ENCODE measurements around the gene SRA1. TPM values are rescaled to one million over a fixed set of nuclear protein-coding genes. Genes with fewer than 3 reads are reported as not detected.

The SRA1 gene
- total RNA-seq, 1 donor from 2014 or later = 41.2 TPM

- intact Hi-C loops (cut with micrococcal nuclease) = no loop called here
These were observed 5.4 kb downstream of the SRA1 start for GRCh38 chr5:140551872-140552271.

DNA sequence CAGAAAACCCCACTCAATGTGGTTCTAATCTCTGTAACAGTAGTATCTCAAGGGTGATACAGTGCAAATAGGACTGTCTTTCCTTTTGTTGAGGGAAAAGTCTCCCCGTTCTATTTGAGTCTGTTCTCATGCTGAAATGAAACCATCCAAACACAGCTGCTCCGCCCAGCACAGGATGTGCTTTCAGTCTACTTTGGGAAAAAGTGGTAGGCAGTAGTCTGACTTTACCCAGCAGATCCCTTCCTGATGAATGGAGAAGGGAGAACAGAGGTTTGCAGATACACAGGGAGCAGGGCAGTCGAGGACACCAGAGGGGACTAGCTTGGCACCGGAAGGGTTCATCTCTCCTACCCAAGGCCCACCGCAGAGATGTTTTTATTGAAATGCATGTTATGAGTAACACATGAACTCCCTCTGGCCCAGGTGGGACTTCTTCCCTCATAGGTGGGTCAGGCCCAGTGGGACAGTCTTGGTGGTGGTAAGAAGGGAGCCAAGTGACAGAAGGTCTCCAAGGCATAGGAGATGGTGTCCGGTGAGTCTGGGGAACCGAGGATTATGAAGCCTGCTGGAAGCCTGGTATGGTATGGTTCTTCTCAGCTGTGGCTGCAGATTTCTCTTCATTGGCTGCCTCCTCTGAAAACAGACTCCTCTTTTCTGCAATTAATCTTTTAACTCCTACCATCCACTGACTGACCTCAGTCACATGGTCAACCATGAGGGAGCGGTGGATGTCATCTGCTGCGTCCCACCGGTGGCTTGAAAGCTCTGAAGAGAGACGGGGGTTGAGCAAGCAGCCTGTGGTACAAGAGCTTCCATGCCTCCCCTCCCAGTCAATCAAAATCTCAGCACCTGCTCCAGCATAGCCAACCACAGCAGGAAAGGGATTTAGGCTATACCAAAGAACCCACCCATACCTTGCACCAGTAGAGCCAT, 6.9 kb downstream of the SRA1 start:
- intact Hi-C loops (cut with micrococcal nuclease) = no loop called here

GRCh38 chr5:140549237-140550144, 7.8 kb downstream of the SRA1 start:
- intact Hi-C loops (cut with micrococcal nuclease) = loop anchor here (5.0 kb wide), 1 partner anchor 163 kb away; no protein-coding TSS in a partner anchor

DNA sequence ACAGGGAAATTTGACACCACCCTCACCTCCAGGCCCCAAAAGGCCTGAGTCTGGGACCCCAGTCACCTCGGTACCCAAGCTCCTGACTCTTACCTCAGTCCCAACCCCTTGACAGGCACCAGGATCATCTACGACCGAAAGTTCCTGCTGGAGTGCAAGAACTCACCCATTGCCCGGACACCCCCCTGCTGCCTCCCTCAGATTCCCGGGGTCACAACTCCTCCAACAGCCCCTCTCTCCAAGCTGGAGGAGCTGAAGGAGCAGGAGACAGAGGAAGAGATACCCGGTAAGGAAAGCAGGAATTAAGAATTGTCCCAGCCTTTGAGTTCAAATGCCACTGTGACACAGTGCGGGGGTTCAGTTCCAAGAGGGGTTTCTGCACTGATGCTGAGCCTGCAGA, 8.5 kb downstream of the SRA1 start:
- intact Hi-C loops (cut with micrococcal nuclease) = loop anchor here (5.0 kb wide), 1 partner anchor 164 kb away; no protein-coding TSS in a partner anchor

DNA sequence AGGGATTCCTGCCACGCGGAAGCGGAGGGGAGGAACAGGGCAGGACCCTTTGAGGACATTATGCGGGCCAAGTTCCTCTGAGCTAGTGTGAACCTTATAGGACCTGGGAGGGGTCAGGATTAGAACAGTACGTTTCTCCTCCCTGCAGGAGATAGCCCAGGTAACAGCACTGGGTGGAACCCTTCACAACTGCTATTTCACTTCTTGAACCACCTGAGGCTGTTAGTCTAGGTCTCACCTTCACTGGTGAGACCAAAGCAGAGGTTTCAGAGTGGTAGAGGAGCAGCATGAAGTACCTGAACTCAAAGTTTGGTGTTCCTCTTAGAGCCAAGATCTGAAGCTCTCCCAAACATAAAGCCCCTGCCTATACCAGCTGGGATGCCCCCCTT, 9.0 kb downstream of the SRA1 start:
- intact Hi-C loops (cut with micrococcal nuclease) = loop anchor here (5.0 kb wide), 1 partner anchor 164 kb away; no protein-coding TSS in a partner anchor

DNA sequence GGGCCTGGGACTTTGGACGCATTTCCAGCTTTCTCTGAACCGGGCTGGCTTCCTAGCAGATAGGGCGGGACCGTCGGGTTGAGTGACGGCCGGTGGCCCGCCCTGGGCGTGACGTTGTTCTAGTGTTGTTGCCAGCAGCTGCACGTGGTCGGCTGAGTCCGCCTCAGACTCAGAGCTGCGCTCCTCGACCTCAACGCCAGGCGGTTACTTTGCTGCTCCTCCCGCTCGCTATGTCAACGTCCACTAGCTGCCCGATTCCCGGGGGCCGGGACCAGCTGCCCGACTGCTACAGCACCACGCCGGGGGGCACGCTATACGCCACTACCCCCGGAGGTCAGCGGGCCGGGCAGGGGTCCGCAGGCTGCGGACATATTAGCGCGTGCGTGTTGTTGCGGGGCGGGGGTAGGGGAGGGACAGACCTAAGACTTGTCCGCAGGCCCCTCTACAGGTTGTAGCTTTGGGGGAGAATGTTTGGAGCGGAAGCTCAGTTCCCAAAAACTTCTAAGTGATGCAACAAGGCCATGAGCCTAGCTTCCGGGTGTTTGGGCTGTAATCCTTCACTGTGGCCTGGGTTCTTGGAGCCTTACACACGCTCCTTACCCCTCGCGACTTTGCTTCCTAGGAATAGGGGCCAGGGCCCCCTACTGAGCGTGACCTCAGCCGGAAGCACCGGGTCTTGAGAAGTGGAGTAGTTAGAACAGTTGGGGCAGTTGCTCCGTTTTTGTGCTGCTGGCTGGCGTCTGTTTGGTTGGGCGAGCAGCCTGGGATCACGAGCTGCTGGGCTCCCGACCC, 9.6 kb downstream of the SRA1 start, which contains the start of gene EIF4EBP3:
Gene EIF4EBP3, plus strand, starts transcription at position 155 of the 792 bp plus-strand sequence. Its CDS starts 76 bp downstream, at position 231.
- intact Hi-C loops (cut with micrococcal nuclease) = loop anchor here (1.0 to 5.0 kb wide), 4 partner anchors 10 to 165 kb away; partner anchors contain the start of genes ANKHD1, APBB3, SLC35A4 and SRA1

DNA sequence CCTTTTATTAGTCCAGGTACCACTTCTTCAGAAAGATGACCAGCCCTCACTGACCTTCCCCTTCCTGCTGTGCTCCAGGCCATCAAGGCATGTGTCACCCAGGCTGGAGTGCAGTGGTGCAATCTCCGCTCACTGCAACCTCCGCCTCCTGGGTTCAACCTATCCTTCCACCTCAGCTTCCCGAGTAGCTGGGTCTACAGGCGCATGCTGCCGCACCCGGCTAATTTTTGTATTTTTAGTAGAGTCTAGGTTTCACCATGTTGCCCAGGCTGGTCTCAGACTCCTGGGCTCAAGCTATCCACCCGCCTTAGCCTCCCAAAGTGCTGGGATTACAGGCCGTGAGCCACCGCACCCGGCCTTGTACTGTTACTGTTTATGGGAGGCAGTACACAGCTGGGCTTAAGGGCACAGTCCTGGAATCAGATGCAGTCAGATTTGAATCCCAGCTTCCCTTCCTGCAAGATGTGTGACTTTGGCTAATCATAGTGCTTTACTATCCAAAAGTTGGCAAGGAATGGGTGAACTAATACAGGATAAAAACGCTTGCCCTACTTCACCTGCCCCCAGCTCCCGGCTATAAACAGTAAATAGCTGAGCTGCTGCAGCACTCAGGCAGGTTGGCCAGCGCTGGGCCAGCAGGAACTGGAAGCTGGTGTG, 10.3 kb downstream of the SRA1 start:
- intact Hi-C loops (cut with micrococcal nuclease) = loop anchor here (1.0 to 5.0 kb wide), 4 partner anchors 10 to 165 kb away; partner anchors contain the start of genes ANKHD1, APBB3, SLC35A4 and SRA1

GRCh38 chr5:140545606-140546005, 11.7 kb downstream of the SRA1 start:
- intact Hi-C loops (cut with micrococcal nuclease) = loop anchor here (5.0 kb wide), 1 partner anchor 167 kb away; no protein-coding TSS in a partner anchor

GRCh38 chr5:140544986-140545385, 12.3 kb downstream of the SRA1 start:
- intact Hi-C loops (cut with micrococcal nuclease) = loop anchor here (5.0 kb wide), 1 partner anchor 167 kb away; no protein-coding TSS in a partner anchor

DNA sequence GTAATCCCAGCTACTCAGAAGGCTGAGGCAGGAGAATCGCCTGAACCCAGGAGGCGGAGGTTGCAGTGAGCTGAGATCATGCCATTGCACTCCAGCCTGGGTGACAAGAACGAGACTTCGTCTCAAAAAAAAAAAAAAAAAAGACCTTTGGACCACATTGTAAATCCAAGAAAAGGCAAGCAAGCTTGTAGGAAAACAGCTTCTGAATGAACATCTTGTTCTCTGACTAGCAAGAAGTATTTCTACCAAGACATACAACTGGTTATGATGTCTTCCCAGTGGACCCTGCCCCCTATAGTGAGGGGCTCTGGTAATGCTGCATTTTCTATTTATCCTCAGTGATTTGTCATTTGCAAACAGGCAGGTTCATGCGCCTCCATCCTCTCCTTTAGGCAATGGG, 14.3 kb downstream of the SRA1 start:
- intact Hi-C loops (cut with micrococcal nuclease) = no loop called here

- intact Hi-C loops (cut with micrococcal nuclease) = no loop called here
These were observed 17.0 kb downstream of the SRA1 start for GRCh38 chr5:140540227-140540626.

GRCh38 chr5:140524003-140524402, 33.3 kb downstream of the SRA1 start:
- intact Hi-C loops (cut with micrococcal nuclease) = no loop called here

DNA sequence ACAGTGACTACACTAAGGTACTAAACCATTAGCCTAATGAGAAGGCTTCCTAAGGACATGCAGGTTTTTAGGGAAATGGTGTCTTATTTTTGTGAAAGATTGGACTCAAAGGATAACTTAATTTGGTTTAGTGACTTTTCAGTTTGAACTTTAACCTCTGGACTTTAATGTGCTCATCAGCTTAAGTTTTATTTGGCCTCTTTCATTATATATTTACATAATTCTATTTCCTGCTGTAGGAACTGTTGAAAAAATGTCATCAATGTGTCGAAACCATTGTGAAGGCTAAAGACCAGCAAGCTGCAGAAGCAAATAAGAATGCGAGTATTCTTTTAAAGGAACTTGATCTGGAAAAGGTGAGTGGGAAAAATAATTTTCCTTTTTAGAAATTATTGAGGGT, 44.1 kb downstream of the SRA1 start:
- intact Hi-C loops (cut with micrococcal nuclease) = no loop called here

- intact Hi-C loops (cut with micrococcal nuclease) = no loop called here
These were observed 47.4 kb downstream of the SRA1 start for GRCh38 chr5:140509898-140510297.

- intact Hi-C loops (cut with micrococcal nuclease) = loop anchor here (1.0 kb wide), 1 partner anchor 25 kb away; no protein-coding TSS in a partner anchor
These were observed 54.4 kb downstream of the SRA1 start for GRCh38 chr5:140502834-140503233.

Other genes starting within 250 kb of the SRA1 start
- gene HBEGF, start 210.9 kb downstream of the SRA1 start, total RNA-seq = 7.4 and 7.6 TPM in 2 replicates
- gene SLC4A9, start 197.3 kb downstream of the SRA1 start, total RNA-seq = not detected in 2 replicates
- gene ANKHD1, start 155.6 kb downstream of the SRA1 start, total RNA-seq = 128 and 134 TPM in 2 replicates
- 6.0 and 6.7 TPM in 2 replicates for gene EIF4EBP3, start 9.8 kb downstream of the SRA1 start, total RNA-seq
- gene APBB3, start 7.1 kb upstream of the SRA1 start, total RNA-seq = 22.4 and 24.5 TPM in 2 replicates
- 86.4 and 93.4 TPM in 2 replicates for gene SLC35A4, start 7.4 kb upstream of the SRA1 start, total RNA-seq
- 0.27 and 0.32 TPM in 2 replicates for gene CD14, start 75.7 kb upstream of the SRA1 start, total RNA-seq
- 36.4 and 38.6 TPM in 2 replicates for gene TMCO6, start 82.0 kb upstream of the SRA1 start, total RNA-seq
- 68.5 and 73.4 TPM in 2 replicates for gene NDUFA2, start 90.2 kb upstream of the SRA1 start, total RNA-seq
- gene IK, start 90.4 kb upstream of the SRA1 start, total RNA-seq = 111 and 115 TPM in 2 replicates
- gene WDR55, start 107.4 kb upstream of the SRA1 start, total RNA-seq = 35.9 and 36.9 TPM in 2 replicates
- gene DND1, start 116.1 kb upstream of the SRA1 start, total RNA-seq = 2.8 and 3.2 TPM in 2 replicates
- gene HARS1, start 133.9 kb upstream of the SRA1 start, total RNA-seq = 83.4 and 84.8 TPM in 2 replicates
- gene HARS2, start 134.0 kb upstream of the SRA1 start, total RNA-seq = 31.1 and 33.8 TPM in 2 replicates
- 56.7 and 57.6 TPM in 2 replicates for gene ZMAT2, start 143.0 kb upstream of the SRA1 start, total RNA-seq
- gene PCDHA1, start 228.7 kb upstream of the SRA1 start, total RNA-seq = not detected in 2 replicates
- not detected in 2 replicates for gene PCDHA2, start 237.4 kb upstream of the SRA1 start, total RNA-seq
- not detected in 2 replicates for gene PCDHA3, start 243.6 kb upstream of the SRA1 start, total RNA-seq
- not detected in 2 replicates for gene PCDHA4, start 249.6 kb upstream of the SRA1 start, total RNA-seq